HG03175 (cell line): ENCODE results near the gene DDRGK1.

ENCODE experiments used
- ATAC-seq: cut with Tn5 transposase; IDR thresholded peaks from one replicate; pipeline ENCODE4 v1.9.1; 2021; ENCODE audit warnings: mild to moderate bottlenecking, moderate library complexity; ENCODE audit not compliant: unreplicated experiment

The DDRGK1 gene

GRCh38 chr20:3204124-3204794 is at the start of gene DDRGK1:
DDRGK1 (minus strand) TSS chr20:3204682; CDS start chr20:3204627, 55 bp downstream.
- ATAC-seq = peak; percentile 79

GRCh38 chr20:3251806-3252205 is 47.3 kb upstream of the DDRGK1 start:
- ATAC-seq = no peak

DNA sequence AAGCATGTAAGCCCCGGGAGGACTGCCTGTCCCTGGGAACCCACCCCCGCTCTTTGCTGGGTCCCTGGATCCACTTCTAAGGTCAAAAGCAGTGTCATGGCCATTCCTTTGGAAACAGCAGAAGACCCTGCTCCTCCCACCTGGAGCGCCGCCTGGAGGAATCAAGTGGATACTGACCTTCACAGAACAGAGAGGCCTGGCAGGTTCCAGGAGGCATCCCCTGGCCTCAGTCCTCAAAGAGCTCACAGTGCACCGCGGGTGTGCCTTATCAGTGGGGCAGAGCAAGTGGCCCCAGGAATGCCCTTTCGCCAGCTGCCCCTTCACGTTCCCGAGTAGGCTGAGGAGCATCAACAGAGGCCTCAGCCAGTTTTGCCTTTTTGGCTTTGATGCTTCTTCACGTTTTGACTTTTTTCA is 45.6 kb upstream of the DDRGK1 start:
- ATAC-seq = no peak

GRCh38 chr20:3248993-3249347 is 44.5 kb upstream of the DDRGK1 start:
- no peak for ATAC-seq

- no peak for ATAC-seq
Measured at GRCh38 chr20:3248167-3248992, 43.9 kb upstream of the DDRGK1 start.

DNA sequence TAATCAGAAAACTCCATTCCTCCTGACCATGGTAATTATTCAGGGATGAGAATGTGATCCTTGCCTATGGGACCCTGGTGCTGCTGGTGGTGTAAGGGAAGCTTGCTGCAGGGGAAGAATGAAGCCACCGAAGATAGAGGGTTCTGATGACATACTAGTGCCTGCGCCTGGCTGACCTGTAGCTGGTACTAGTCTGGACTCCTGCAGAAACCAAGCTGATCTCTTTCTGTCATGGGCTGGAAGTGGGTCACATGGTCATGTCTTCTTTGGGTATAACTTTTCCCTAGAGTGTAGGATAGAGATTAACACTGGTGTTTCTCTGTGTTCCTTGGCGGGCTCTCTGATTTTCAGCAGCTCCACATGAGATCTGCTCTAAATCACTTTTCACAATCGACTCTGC is 43.2 kb upstream of the DDRGK1 start:
- no peak for ATAC-seq

DNA sequence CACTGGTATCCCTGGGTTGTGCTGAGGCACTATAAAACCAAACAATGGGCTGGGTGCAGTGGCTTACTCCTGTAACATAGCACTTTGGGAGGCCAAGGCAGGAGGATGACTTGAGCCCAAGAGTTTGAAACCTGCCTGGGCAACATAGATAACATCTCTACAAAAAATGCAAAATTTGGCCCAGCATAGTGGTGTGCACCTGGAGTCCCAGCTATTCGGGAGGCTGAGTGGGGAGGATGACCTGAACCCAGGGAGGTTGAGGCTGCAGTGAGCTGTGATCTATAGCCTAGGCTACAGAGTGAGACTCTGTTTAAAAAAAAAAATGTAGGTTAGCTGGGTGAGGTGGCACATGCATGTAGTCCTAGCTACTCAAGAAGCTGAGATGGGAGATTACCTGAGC is 42.2 kb upstream of the DDRGK1 start:
- no peak for ATAC-seq

DNA sequence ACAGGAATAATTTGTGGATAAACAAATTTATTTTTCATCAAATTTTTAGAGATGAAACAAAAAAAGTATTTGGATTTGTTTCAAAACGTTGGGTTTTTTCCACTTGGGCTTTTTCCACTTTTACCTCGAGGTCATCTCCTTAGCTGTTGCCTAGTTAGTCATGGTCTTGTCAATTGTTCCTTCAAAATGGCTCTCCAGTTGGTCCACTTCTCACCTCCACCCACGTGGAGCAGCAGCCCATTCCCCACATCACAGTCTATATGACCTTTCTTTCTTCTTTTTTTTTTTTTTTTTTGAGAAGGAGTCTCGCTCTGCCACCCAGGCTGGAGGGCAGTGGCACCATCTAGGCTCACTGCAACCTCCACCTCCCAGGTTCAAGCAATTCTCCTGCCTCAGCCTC is 41.2 kb upstream of the DDRGK1 start:
- ATAC-seq = no peak

GRCh38 chr20:3245156-3245555 is 40.7 kb upstream of the DDRGK1 start:
- no peak for ATAC-seq

GRCh38 chr20:3244613-3245012 is 40.1 kb upstream of the DDRGK1 start:
- ATAC-seq = no peak

- no peak for ATAC-seq
Measured at GRCh38 chr20:3243718-3244358, 39.4 kb upstream of the DDRGK1 start.

- no peak for ATAC-seq
Measured at GRCh38 chr20:3242172-3242692, 37.8 kb upstream of the DDRGK1 start.

- no peak for ATAC-seq
Measured at GRCh38 chr20:3240776-3241363, 36.4 kb upstream of the DDRGK1 start.

DNA sequence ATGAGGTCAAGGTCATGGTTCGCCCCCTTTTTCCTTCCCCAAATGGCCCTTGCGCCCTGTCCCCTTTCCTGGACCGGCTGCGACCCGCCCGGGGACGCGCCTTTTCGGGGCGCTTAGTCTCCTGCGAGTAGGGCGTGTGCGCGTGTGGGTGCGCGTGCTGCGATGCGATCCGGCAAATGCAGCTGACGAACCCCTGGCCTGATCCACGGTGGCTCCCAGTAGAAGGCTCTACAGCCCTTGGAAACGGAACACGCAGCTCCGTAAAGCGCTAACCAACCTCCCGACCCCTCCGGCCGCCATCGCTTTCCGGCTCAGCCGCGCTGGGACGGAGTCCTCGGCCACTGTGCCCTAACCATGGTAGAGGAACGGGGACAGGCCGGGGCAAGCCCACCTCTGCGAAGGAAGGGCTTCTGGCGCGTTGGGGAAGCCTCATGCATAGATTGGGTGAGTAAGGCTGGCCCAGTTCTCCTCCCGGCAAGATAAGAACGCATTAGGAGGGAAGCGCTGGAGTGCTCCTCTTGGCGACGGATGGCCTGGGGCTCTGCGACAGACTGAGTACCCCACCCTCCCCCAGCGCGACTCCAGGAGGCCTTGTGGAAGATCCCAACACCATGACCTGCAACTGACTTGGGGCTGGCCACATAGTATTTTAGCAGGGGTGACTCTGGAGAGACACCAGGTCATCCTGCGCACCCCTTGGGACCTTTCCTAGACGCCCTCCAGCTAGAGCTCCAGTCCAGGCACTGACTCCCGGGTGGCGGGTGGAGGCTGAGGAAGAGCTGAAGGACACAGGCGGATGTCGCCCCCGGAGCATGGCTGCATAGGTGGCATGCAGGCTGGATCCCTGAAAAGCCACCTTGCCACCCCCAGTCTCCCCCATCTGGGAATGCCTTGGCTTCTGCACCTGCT is 35.6 kb upstream of the DDRGK1 start:
- ATAC-seq = no peak

- ATAC-seq = no peak
Measured at GRCh38 chr20:3239026-3239866, 34.8 kb upstream of the DDRGK1 start, which contains the start of gene SLC4A11. SLC4A11 (minus strand) TSS chr20:3239190; CDS start chr20:3239137, 53 bp downstream.

DNA sequence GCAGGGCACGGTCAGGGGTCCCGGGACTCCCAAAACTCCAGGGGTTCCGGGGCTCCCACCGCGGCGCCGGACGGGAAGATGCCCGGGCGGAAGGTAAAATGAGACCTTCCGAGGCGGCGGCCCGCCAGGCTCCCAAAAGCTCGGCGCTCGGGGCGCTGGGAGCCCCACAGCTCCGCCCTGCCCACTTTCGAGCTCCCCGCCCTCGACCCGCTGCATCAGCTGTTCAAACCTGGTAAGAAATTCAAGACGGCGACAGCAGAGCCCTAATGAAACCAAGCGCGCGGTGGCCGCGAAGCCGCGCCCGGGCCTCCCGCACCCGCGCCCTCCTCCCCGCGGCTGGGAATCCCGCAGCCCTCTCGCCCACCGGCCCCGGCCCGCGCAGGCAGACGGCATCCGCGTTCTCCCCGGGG is 34.1 kb upstream of the DDRGK1 start:
- no peak for ATAC-seq

DNA sequence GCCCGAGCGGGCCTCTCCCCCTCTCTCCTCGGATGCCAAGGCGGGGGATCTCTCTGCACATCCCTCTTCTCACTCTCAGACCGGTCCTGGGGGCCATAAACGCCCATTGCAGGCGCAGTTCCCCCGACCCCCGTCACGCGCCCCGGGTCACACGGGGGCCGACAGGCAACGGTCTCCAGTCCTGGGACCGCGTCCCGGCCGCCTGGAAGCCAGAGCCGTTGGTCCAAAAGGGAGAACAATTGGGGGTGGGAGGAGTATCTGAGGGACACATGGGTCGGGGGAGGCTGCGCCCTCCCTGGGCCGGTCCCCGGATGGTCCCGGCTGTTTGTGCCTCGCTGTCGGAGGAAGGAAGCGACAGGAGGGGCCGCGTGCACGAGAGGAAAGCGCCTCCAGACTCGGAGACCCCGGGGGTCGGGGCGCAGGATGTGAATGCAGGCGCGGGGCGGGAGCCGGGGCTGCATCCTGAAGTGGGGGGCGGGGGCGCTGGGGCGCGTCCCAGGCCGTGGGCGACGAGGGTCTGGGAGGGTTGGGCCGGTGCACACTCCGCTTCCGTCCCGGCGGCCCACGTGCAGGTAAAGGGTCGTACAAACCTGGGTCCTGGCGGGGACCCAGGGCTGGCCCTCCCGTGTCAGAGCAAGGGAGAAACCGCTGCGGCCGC is 33.6 kb upstream of the DDRGK1 start:
- no peak for ATAC-seq

DNA sequence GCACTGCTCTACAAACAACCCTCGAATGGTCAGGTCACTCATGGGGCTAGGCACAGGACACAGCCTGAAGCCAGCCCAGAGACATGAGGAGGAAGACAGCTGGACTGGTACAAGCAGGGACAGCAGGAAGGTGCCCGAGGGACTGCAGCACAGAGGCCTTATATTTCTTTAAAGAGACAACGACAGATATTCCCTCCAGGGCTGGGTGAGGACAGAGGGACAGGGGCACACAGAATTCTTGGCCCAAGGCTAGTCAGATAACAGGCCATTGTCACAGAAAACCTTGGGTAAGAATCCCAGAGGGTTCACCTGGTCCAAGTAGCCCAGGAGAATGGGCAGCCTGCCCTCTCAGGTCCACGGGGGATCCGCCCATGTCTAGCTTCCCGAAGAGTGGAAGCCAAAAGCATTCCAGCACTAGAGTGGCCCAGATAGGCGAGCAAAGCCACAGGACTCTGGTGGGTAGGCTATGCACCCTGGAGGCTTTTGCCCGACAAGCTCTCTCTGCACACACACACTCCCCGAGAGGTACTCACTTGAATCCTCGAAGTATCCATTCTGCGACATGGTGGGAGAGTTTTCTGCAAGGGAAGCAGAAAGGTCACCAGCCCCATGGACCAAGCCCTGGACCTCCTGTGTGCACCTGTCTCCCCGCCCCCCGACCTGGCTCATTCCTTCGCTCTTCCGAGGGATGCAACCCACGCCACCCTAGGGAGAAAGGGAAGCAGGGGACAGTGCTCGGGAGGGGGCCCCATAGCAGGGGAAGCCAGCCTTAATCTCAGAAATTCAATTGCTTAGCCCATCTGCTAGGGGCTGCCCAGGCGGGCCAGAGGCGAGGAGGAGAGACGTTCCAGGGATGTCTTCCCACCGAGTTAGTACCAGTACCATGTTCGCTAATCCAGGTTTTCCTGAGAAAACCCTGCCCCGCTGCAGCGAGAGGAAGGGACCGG is 32.8 kb upstream of the DDRGK1 start:
- no peak for ATAC-seq
